T-helper 17 cell (primary cell): ENCODE measurements around the gene AGAP1. TPM values are rescaled to one million over a fixed set of nuclear protein-coding genes. Genes with fewer than 3 reads are reported as not detected.

ENCODE experiments used
- ATAC-seq: fragments of 150-1000 bp; cut with Tn5 transposase; 2 replicates; pipeline ENCODE4 v1.10.0; 2021; ENCODE audit warnings: mild to moderate bottlenecking, moderate library complexity
- DNase-seq, 3 donors: peaks; one replicate each; pipeline versions ENCODE4 v3.0.0 to v3.0.0-alpha.2; 2020 to 2021
- H3K9me3 ChIP-seq: one replicate; pipeline ENCODE4 v1.7.0; 2013; ENCODE audit warnings: low read length, mild to moderate bottlenecking; ENCODE audit not compliant: control insufficient read depth, poor library complexity, severe bottlenecking
- H3K27ac Mint-ChIP-seq: one replicate; pipeline ENCODE4 v1.8.0; 2022; ENCODE audit warnings: mild to moderate bottlenecking, moderate library complexity, mixed read lengths
- H3K27me3 Mint-ChIP-seq: one replicate; pipeline ENCODE4 v1.8.0; 2022; ENCODE audit warnings: mixed read lengths
- H3K36me3 Mint-ChIP-seq: one replicate; pipeline ENCODE4 v1.8.0; 2022; ENCODE audit warnings: low read depth, mixed read lengths
- H3K4me1 Mint-ChIP-seq: one replicate; pipeline ENCODE4 v1.8.0; 2022; ENCODE audit warnings: mild to moderate bottlenecking, mixed read lengths
- H3K4me3 Mint-ChIP-seq: one replicate; pipeline ENCODE4 v1.8.0; 2022; ENCODE audit warnings: mild to moderate bottlenecking, moderate library complexity, mixed read lengths
- total RNA-seq, 4 donors: library from RNA in 2 of 4; stranded (reverse) in 2 of 4; gene quantifications; one replicate each; pipeline ENCODE4 v1.2.3 and lab custom pipeline; 2022 to 2026

The AGAP1 gene
- total RNA-seq, 2 donors from 2014 or later = 7.6 to 16.8 TPM

- H3K9me3 ChIP-seq = no peaks in the 10 kb centered on the region
- ATAC-seq = no peak
- Mint-ChIP-seq H3K4me3 (no peak overlapping the region), H3K4me1 (peaks cover 2% of the 10 kb centered on the region), H3K27ac (no peak overlapping the region), H3K36me3 (no peaks in the 10 kb centered on the region), H3K27me3 (peaks cover 17% of the 10 kb centered on the region)
- DNase-seq = no peak
These were observed 358.7 kb downstream of the AGAP1 start for GRCh38 chr2:235852526-235852920.

DNA sequence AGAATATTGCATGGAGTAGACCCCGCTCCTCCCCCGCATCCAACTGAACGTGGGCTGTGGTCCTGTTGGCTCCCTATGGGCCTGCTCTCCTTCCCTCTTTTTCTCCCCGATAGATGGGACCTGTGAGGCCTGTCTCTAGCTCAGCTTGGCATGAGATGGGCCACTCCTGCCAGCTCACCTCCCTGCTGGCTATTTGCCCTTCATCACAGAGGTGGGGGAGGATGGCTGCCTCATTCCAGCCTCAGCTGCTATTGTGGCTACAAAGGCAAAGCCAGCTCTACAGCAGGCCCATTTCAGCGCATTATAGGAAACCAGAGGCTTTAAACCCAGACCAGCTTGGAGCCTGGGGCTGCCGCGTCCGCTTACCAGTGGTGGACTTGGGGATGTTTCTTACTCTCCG lies 360.4 kb downstream of the AGAP1 start:
- Mint-ChIP-seq H3K27me3 (peaks cover 12% of the 10 kb centered on the region), H3K36me3 (no peaks in the 10 kb centered on the region), H3K27ac (no peak overlapping the region), H3K4me3 (no peak overlapping the region), H3K4me1 (peaks cover 2% of the 10 kb centered on the region)
- ATAC-seq (no peak), DNase-seq (no peak)
- H3K9me3 ChIP-seq = no peaks in the 10 kb centered on the region

DNA sequence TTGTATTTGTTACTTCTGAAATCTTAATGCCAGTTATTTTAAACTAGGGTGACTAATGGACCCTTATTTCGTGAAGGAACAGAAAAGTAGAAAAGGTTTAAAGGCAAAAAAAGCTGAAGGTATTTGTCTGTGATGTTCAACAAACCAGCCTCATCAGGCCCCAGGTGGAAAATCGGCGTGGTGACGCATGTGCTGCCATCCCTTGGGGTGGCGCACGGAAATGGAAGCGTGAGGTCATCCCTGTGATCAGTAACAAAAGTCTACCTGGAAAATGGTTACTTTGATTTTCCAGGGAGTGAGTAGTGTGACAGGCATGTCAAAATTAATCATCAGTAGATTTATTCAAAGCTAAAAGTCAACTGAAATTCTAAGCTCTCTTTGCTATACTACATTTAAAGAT lies 361.2 kb downstream of the AGAP1 start:
- Mint-ChIP-seq H3K4me1 (peaks cover 2% of the 10 kb centered on the region), H3K27me3 (peaks cover 5% of the 10 kb centered on the region), H3K36me3 (no peaks in the 10 kb centered on the region), H3K27ac (no peak overlapping the region), H3K4me3 (no peak overlapping the region)
- no peaks in the 10 kb centered on the region for H3K9me3 ChIP-seq
- DNase-seq (no peak), ATAC-seq (no peak)

- Mint-ChIP-seq H3K36me3 (no peaks in the 10 kb centered on the region), H3K27ac (no peak overlapping the region), H3K4me1 (no peaks in the 10 kb centered on the region), H3K4me3 (no peak overlapping the region), H3K27me3 (no peaks in the 10 kb centered on the region)
- DNase-seq (no peak), ATAC-seq (no peak)
- no peaks in the 10 kb centered on the region for H3K9me3 ChIP-seq
These were observed 362.5 kb downstream of the AGAP1 start for GRCh38 chr2:235856151-235856854.

GRCh38 chr2:235857598-235857997 lies 363.8 kb downstream of the AGAP1 start:
- no peaks in the 10 kb centered on the region for H3K9me3 ChIP-seq
- no peak overlapping the region for H3K4me3 Mint-ChIP-seq
- no peak for ATAC-seq

DNA sequence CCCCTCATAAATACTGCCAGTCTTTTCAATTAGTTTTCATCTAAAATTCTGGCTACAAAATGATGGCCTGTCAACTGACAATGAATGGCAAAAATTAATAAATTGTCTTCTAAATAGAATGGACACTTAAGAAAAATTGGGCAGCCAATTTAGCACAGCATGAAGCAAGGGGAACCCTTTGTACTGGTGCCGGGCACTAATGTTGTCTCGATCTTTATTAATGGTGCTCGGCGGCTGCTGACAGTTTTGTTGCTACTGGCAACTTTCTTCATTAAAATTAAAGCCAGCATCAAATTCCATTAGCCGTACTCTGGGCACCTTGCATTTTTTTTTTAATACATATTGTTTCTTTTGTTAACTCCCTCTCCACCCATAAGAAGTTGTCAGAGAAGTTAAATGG lies 365.0 kb downstream of the AGAP1 start:
- no peak for ATAC-seq
- H3K9me3 ChIP-seq = no peaks in the 10 kb centered on the region
- H3K36me3 Mint-ChIP-seq = peaks cover 2% of the 10 kb centered on the region
- no peak for DNase-seq
- peaks cover 6% of the 10 kb centered on the region for H3K4me1 Mint-ChIP-seq
- H3K27ac Mint-ChIP-seq = no peak overlapping the region
- no peak overlapping the region for H3K4me3 Mint-ChIP-seq
- H3K27me3 Mint-ChIP-seq = peaks cover 11% of the 10 kb centered on the region

More at GRCh38 chr2:235857598-235857997, 363.8 kb downstream of the AGAP1 start:
- H3K36me3 Mint-ChIP-seq = no peaks in the 10 kb centered on the region
- no peaks in the 10 kb centered on the region for H3K27me3 Mint-ChIP-seq
- DNase-seq = no peak
- H3K27ac Mint-ChIP-seq = no peak overlapping the region
- H3K4me1 Mint-ChIP-seq = no peaks in the 10 kb centered on the region

DNA sequence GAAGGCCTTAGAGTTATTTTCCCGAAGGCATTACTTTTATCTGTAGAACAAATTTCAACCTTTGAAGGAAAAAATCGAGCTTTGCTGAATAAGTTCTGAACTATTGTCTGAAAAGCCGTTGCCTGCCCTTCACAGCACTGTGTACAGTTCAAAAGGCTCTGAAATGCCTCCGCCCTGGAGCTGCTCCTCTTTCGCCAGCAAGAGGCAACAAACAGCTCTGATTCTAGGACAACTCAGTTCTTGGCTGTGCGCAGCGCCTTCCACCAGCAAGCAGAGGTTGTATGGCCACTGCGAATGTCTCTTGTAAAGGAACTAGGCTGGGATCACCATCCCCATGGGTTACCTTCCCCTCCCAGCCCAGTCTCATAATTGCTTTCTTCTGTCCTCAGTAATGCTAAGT lies 365.8 kb downstream of the AGAP1 start:
- Mint-ChIP-seq H3K4me1 (peaks cover 6% of the 10 kb centered on the region), H3K27ac (peak overlapping the region; percentile 41), H3K4me3 (no peak overlapping the region), H3K36me3 (peaks cover 2% of the 10 kb centered on the region), H3K27me3 (peaks cover 16% of the 10 kb centered on the region)
- DNase-seq (no peak), ATAC-seq (no peak)
- no peaks in the 10 kb centered on the region for H3K9me3 ChIP-seq

DNA sequence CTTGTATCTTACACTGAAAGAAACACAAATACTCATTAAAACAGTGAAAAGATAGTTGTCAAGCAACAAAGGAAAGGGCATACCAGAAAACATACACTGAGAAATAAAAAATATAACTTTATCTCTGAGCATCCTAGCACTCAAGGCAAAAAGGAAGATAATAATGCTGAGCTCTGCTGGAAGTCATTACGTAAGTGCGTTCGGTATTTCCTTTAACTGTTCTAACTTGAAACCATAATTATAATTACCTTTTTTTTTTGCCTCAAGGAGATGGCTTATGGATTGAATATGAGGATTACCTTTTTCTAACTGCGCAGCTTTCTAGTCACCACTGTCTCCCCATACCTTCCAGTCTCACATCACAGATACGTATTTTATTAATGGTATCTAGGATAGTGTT lies 366.3 kb downstream of the AGAP1 start:
- peak overlapping the region; percentile 41 for H3K27ac Mint-ChIP-seq
- peaks cover 2% of the 10 kb centered on the region for H3K36me3 Mint-ChIP-seq
- DNase-seq (no peak), ATAC-seq (no peak)
- H3K4me3 Mint-ChIP-seq = no peak overlapping the region
- peaks cover 6% of the 10 kb centered on the region for H3K4me1 Mint-ChIP-seq
- H3K9me3 ChIP-seq = no peaks in the 10 kb centered on the region
- H3K27me3 Mint-ChIP-seq = peaks cover 20% of the 10 kb centered on the region

- DNase-seq (no peak), ATAC-seq (no peak)
- H3K9me3 ChIP-seq = no peaks in the 10 kb centered on the region
- H3K27ac Mint-ChIP-seq = no peak overlapping the region
- H3K27me3 Mint-ChIP-seq = peaks cover 23% of the 10 kb centered on the region
- peaks cover 2% of the 10 kb centered on the region for H3K36me3 Mint-ChIP-seq
- H3K4me3 Mint-ChIP-seq = no peak overlapping the region
- H3K4me1 Mint-ChIP-seq = peaks cover 6% of the 10 kb centered on the region
These were observed 367.0 kb downstream of the AGAP1 start for GRCh38 chr2:235860871-235861270.

- no peak overlapping the region for H3K27ac Mint-ChIP-seq
- H3K36me3 Mint-ChIP-seq = peaks cover 2% of the 10 kb centered on the region
- H3K9me3 ChIP-seq = no peaks in the 10 kb centered on the region
- H3K4me3 Mint-ChIP-seq = no peak overlapping the region
- peaks cover 6% of the 10 kb centered on the region for H3K4me1 Mint-ChIP-seq
- no peak for ATAC-seq
- no peak for DNase-seq
- peaks cover 28% of the 10 kb centered on the region for H3K27me3 Mint-ChIP-seq
These were observed 367.5 kb downstream of the AGAP1 start for GRCh38 chr2:235861383-235861782.

GRCh38 chr2:235863414-235863813 lies 369.6 kb downstream of the AGAP1 start:
- ATAC-seq = no peak
- H3K4me1 Mint-ChIP-seq = peaks cover 6% of the 10 kb centered on the region

DNA sequence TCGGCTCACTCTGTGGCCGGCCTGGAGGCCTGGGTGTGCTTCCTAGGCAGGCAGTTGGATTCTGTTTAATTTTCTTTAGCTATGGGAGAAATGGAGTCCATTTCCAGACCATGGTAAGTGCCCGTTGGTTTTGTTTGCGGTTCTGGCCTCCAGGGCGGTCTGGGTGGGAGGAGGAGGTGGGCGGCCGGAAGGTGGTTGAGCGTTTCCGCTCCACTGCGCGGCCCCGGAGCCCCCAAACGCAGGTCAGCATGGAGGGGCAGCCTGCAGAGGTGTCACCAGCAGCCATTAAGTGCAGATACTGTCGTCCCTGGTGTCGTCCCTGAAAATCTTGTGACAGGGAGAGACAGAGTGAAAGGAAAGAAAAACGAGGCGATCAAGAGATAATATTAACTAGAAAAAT lies 370.5 kb downstream of the AGAP1 start:
- H3K4me3 Mint-ChIP-seq = no peak overlapping the region
- peaks cover 28% of the 10 kb centered on the region for H3K27me3 Mint-ChIP-seq
- no peaks in the 10 kb centered on the region for H3K9me3 ChIP-seq
- ATAC-seq (no peak), DNase-seq (no peak)
- no peak overlapping the region for H3K27ac Mint-ChIP-seq
- peaks cover 6% of the 10 kb centered on the region for H3K4me1 Mint-ChIP-seq
- H3K36me3 Mint-ChIP-seq = peaks cover 2% of the 10 kb centered on the region

More at GRCh38 chr2:235863414-235863813, 369.6 kb downstream of the AGAP1 start:
- Mint-ChIP-seq H3K27me3 (peaks cover 28% of the 10 kb centered on the region), H3K4me3 (no peak overlapping the region), H3K27ac (no peak overlapping the region), H3K36me3 (peaks cover 2% of the 10 kb centered on the region)
- no peak for DNase-seq
- H3K9me3 ChIP-seq = no peaks in the 10 kb centered on the region

DNA sequence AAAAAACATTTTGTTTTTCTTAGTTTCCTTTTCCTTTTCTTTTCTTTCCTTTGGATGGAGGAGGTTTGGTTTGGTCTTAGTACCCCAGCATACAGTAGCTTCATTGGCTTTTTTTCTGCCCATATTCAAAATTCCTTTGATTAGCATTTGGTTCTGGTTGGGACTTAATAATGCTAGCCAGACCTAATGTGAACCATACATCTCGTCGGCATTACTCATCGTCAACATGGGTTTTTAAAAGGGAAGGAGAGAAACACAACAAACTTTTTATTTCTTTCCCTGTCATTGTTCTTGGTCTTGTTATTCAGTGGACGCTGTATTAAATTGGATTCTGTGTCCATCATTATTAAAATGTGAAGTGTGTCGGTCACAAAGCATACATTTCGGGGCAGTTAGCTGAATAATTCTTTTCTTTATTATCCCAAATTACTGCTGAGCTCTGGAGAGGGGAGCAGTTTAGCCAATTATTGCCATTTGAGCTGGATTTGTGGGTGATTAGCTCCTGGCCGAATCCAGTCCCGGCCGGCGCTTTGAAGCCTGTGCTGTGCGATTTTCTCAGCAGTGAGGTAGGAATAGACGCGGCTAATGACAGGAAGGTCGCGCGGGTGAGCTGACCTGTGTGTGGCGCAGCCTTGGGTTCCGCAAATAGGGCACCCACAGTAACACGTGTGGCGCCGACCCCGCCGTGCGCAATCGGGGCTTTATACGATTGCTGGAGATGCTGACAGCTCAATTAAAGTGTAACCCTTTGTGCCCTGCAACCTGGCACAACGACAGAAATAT lies 371.1 kb downstream of the AGAP1 start:
- H3K36me3 Mint-ChIP-seq = peaks cover 2% of the 10 kb centered on the region
- DNase-seq (no peak), ATAC-seq (no peak)
- H3K27ac Mint-ChIP-seq = no peak overlapping the region
- no peaks in the 10 kb centered on the region for H3K9me3 ChIP-seq
- peaks cover 28% of the 10 kb centered on the region for H3K27me3 Mint-ChIP-seq
- H3K4me1 Mint-ChIP-seq = peaks cover 6% of the 10 kb centered on the region
- H3K4me3 Mint-ChIP-seq = no peak overlapping the region

GRCh38 chr2:235866373-235866772 lies 372.5 kb downstream of the AGAP1 start:
- ATAC-seq (no peak), DNase-seq (no peak)
- H3K4me1 Mint-ChIP-seq = peaks cover 6% of the 10 kb centered on the region
- H3K27me3 Mint-ChIP-seq = peaks cover 28% of the 10 kb centered on the region
- H3K27ac Mint-ChIP-seq = no peak overlapping the region
- H3K9me3 ChIP-seq = no peaks in the 10 kb centered on the region
- H3K4me3 Mint-ChIP-seq = no peak overlapping the region
- H3K36me3 Mint-ChIP-seq = peaks cover 2% of the 10 kb centered on the region
